DOHH2 (cell line): ENCODE measurements around the gene AUTS2.

Experiments used
- H3F3A ChIP-seq: fragments of 200-600 bp; sonication (generic), shearing (Covaris generic); 2 replicates; pipeline ENCODE4 v1.6.0; 2016; ENCODE audit warnings: antibody characterized with exemption, mild to moderate bottlenecking; ENCODE audit not compliant: control insufficient read depth, insufficient read depth
- H3K27ac ChIP-seq: fragments of 200-600 bp; sonication (generic); 2 replicates; pipeline ENCODE4 v1.5.1; 2014; ENCODE audit warnings: low read depth, mild to moderate bottlenecking, low read length, moderate library complexity
- H3K27me3 ChIP-seq: fragments of 200-600 bp; sonication (generic); 2 replicates; pipeline ENCODE4 v1.6.1; 2014; ENCODE audit warnings: mild to moderate bottlenecking, low read length, mixed read lengths; ENCODE audit not compliant: control insufficient read depth
- H3K36me3 ChIP-seq: fragments of 200-600 bp; sonication (generic); 2 replicates; pipeline ENCODE4 v1.6.1; 2014; ENCODE audit warnings: mild to moderate bottlenecking, low read length, moderate library complexity, mixed read lengths; ENCODE audit not compliant: control insufficient read depth
- H3K4me1 ChIP-seq: fragments of 200-600 bp; sonication (generic); 2 replicates; pipeline ENCODE4 v1.6.1; 2014; ENCODE audit warnings: mild to moderate bottlenecking, low read length, mixed read lengths; ENCODE audit not compliant: control insufficient read depth
- H3K4me2 ChIP-seq: fragments of 200-600 bp; sonication (generic); 2 replicates; pipeline ENCODE4 v1.6.0; 2014; ENCODE audit warnings: mild to moderate bottlenecking, low read length, moderate library complexity
- H3K4me3 ChIP-seq: fragments of 200-600 bp; sonication (generic); 2 replicates; pipeline ENCODE4 v1.5.1; 2014; ENCODE audit warnings: mild to moderate bottlenecking, low read length, mixed read lengths
- H3K79me2 ChIP-seq: fragments of 200-600 bp; sonication (generic); 2 replicates; pipeline ENCODE4 v1.6.1; 2014; ENCODE audit warnings: mild to moderate bottlenecking, low read length, mixed read lengths; ENCODE audit not compliant: control insufficient read depth
- H3K9me2 ChIP-seq: fragments of 200-600 bp; sonication (generic); replicated peaks from 2 replicates; pipeline ENCODE4 v1.6.1; 2014; ENCODE audit warnings: mild to moderate bottlenecking, low read length, mixed read lengths; ENCODE audit not compliant: control insufficient read depth
- H3K9me3 ChIP-seq: fragments of 200-600 bp; sonication (generic); 2 replicates; pipeline ENCODE4 v1.6.1; 2014; ENCODE audit warnings: antibody characterized with exemption, low read length, mixed read lengths; ENCODE audit not compliant: control insufficient read depth, insufficient read depth
- H4K20me1 ChIP-seq: fragments of 200-600 bp; sonication (generic); 2 replicates; pipeline ENCODE4 v1.6.0; 2014; ENCODE audit warnings: low read depth, mild to moderate bottlenecking, antibody characterized with exemption, low read length, moderate library complexity; ENCODE audit not compliant: control insufficient read depth, insufficient read depth
- CTCF ChIP-seq: fragments of 200-600 bp; sonication (generic); IDR thresholded peaks from one replicate; pipeline ENCODE4 v1.5.1; 2014; ENCODE audit warnings: antibody characterized with exemption, mild to moderate bottlenecking, low read depth, low read length; ENCODE audit not compliant: poor library complexity, severe bottlenecking
- EZH2phosphoT487 ChIP-seq: fragments of 200-600 bp; sonication (generic); IDR thresholded peaks from 2 replicates; pipeline ENCODE4 v1.6.1; 2017; ENCODE audit warnings: borderline replicate concordance, mild to moderate bottlenecking, antibody characterized with exemption, low read length, moderate library complexity, mixed read lengths

AUTS2 gene

DNA sequence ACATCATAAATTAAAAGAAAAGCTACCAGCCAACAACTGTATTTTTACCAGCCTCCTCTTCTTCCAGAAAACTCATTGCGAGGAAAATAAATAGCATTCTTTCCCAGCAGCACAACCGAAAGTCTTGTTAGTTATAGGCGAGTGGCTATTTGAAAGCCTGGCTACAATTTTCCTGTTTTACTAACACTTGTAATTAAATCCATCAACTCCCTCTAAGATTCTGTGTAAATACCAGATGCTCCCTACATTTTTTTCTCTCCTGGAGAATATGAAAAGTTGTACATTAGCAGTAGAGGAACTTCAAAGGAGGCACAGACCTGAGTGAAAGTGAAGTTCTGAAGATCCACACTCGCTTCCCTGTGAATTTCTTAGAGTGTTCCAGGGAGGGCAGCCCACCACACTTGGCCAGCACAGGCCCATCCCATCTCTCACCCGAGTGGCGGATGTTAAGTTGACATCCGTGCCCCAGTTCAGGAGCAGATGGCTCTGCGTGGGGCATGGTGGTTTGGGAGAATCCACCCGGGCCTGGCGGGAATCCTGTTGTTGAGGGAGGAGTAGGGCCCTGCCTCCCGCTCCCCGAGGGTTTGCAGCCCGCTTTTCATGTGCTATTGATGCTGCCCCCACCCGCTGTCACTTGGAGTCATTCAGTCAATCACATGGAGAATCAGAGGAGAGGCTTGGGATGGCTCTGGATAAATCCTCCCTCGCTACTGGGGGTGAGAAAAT, 1082.6 kb downstream of the AUTS2 start:
- H3K4me1 ChIP-seq = peaks cover 6% of the 10 kb centered on the region
- no peaks in the 10 kb centered on the region for H3K79me2 ChIP-seq
- no peak overlapping the region for H3K4me2 ChIP-seq
- no peaks in the 10 kb centered on the region for H3K36me3 ChIP-seq
- no peaks in the 10 kb centered on the region for H4K20me1 ChIP-seq
- no peaks in the 10 kb centered on the region for H3F3A ChIP-seq
- H3K9me3 ChIP-seq = no peaks in the 10 kb centered on the region
- no peak overlapping the region for H3K4me3 ChIP-seq
- no peaks in the 10 kb centered on the region for H3K9me2 ChIP-seq
- H3K27ac ChIP-seq = no peak overlapping the region
- no peaks in the 10 kb centered on the region for H3K27me3 ChIP-seq
- TF ChIP-seq EZH2phosphoT487 (no peak), CTCF (no peak)

- Histone ChIP-seq H3K4me3 (peak overlapping the region; percentile 1; the same call in 1 of the 2 replicates), H3K4me2 (peak overlapping the region; percentile 34), H3K4me1 (peaks cover 6% of the 10 kb centered on the region)
Measured at GRCh38 chr7:70681469-70682350, 1083.4 kb downstream of the AUTS2 start.

DNA sequence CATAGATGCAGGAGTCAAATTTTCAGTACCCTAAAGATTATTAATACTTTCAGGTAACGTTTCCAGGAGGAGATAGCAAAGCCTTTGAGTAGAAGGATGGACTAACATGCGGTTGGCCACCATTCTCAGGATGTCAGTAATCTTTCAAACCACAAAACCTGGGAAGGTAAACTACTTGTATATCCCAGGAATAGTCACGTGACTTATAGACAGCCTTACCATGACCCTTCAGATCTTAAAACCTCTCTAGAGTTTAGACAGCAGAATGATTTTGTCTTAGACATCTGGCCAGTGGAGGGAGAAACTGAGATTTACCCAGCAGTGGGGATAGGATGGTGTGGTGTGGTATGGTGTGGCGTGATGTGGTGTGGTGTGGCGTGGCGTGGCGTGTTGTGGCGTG, 1085.9 kb downstream of the AUTS2 start:
- TF ChIP-seq EZH2phosphoT487 = no peak
- TF ChIP-seq CTCF = no peak
- no peaks in the 10 kb centered on the region for H4K20me1 ChIP-seq

More at GRCh38 chr7:70681469-70682350, 1083.4 kb downstream of the AUTS2 start:
- no peaks in the 10 kb centered on the region for H3K79me2 ChIP-seq
- H3F3A ChIP-seq = no peaks in the 10 kb centered on the region
- H4K20me1 ChIP-seq = no peaks in the 10 kb centered on the region
- no peaks in the 10 kb centered on the region for H3K9me3 ChIP-seq
- no peak overlapping the region for H3K27ac ChIP-seq
- TF ChIP-seq CTCF = no peak
- no peak for TF ChIP-seq EZH2phosphoT487
- no peaks in the 10 kb centered on the region for H3K9me2 ChIP-seq
- no peaks in the 10 kb centered on the region for H3K36me3 ChIP-seq
- no peaks in the 10 kb centered on the region for H3K27me3 ChIP-seq

More for the DNA sequence above, 1085.9 kb downstream of the AUTS2 start:
- Histone ChIP-seq H3K27me3 (no peaks in the 10 kb centered on the region), H3K9me2 (no peaks in the 10 kb centered on the region), H3K9me3 (no peaks in the 10 kb centered on the region), H3F3A (no peaks in the 10 kb centered on the region), H3K4me1 (peaks cover 6% of the 10 kb centered on the region), H3K27ac (no peak overlapping the region), H3K4me2 (no peak overlapping the region), H3K36me3 (no peaks in the 10 kb centered on the region), H3K4me3 (no peak overlapping the region), H3K79me2 (no peaks in the 10 kb centered on the region)
